ENCODE data around the gene TEKT5. TPM values are rescaled to one million over a fixed set of nuclear protein-coding genes. Genes with fewer than 3 reads are reported as not detected.
"Not testable (repeated sequence)": the region's sequence is repeated elsewhere in the genome, so short reads cannot be mapped to it uniquely, and the experiment has no call there.

Gene TEKT5
- total RNA-seq, 1 experiment from 2014 or later, result not detected

DNA sequence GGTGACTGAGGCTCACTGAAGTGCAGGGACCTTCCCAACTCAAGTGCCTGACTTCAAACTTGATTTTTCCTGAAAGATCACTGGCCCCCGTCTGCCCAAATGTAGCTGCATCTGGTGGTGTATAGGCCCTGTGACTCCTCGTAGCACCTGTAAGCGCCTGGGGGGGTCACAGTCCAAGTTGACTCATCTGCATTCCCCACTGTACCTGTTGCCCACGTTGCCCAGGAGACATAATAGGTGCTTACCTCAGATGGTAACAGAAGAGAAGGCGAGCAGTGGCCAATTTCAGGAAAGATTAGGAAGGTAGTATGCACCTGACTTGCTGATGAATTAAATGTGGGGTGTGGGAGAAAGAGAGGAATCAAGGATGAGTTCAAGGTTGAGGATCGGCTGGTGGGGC lies 70.2 kb downstream of the TEKT5 start:
- DNase-seq, result peak; percentile 74 to 83
- H3K36me3 ChIP-seq (ENCODE audit: control insufficient read depth, insufficient read depth, low read length), result no peaks in the 10 kb centered on the region
- H3K4me3 Mint-ChIP-seq (ENCODE audit: unreplicated experiment), result peak overlapping the region; percentile 15
- POLR2A ChIA-PET, result no interaction called here
- intact Hi-C loops (cut with micrococcal nuclease; ENCODE audit: unreplicated experiment), result loop anchor here (5.0 kb wide), 1 partner anchor 113 kb away; no protein-coding TSS in a partner anchor
- H3K9me3 ChIP-seq, result no peaks in the 10 kb centered on the region
- no TSS peak for BruUV-seq (replicated peaks)
- peaks cover 26% of the 10 kb centered on the region for H3K4me1 Mint-ChIP-seq (ENCODE audit: low read depth, unreplicated experiment)
- H3K27ac Mint-ChIP-seq (ENCODE audit: unreplicated experiment), result peak overlapping the region; percentile 93
- H3K4me1 ChIP-seq, result peaks cover 65% of the 10 kb centered on the region
- H3K9me3 Mint-ChIP-seq (ENCODE audit: unreplicated experiment), result peaks cover 10% of the 10 kb centered on the region
- H3K27me3 Mint-ChIP-seq (ENCODE audit: insufficient read depth, unreplicated experiment), result no peaks in the 10 kb centered on the region
- TF ChIP-seq, protein P1, sequence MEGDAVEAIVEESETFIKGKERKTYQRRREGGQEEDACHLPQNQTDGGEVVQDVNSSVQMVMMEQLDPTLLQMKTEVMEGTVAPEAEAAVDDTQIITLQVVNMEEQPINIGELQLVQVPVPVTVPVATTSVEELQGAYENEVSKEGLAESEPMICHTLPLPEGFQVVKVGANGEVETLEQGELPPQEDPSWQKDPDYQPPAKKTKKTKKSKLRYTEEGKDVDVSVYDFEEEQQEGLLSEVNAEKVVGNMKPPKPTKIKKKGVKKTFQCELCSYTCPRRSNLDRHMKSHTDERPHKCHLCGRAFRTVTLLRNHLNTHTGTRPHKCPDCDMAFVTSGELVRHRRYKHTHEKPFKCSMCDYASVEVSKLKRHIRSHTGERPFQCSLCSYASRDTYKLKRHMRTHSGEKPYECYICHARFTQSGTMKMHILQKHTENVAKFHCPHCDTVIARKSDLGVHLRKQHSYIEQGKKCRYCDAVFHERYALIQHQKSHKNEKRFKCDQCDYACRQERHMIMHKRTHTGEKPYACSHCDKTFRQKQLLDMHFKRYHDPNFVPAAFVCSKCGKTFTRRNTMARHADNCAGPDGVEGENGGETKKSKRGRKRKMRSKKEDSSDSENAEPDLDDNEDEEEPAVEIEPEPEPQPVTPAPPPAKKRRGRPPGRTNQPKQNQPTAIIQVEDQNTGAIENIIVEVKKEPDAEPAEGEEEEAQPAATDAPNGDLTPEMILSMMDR (IDR thresholded peaks at IDR 0.05; ENCODE audit: insufficient read depth in 1 of 2, low read depth in 1 of 2, low read length in 1 of 2, severe bottlenecking in 1 of 2, unreplicated experiment in 1 of 2), result no peak
- no peaks in the 10 kb centered on the region for H3K27me3 ChIP-seq (replicated peaks; ENCODE audit: control insufficient read depth, insufficient read depth, low read length)
- no peak overlapping the region for H3K4me3 ChIP-seq (ENCODE audit: low read depth, low read length)
- CTCF ChIA-PET, result interaction anchor here (1.1 kb wide), 1 partner anchor 44 kb away, joined by 3 read pairs; the partner anchor contains the start of gene EMP2
- peaks cover 11% of the 10 kb centered on the region for H3K36me3 Mint-ChIP-seq (ENCODE audit: insufficient read depth, unreplicated experiment)

DNA sequence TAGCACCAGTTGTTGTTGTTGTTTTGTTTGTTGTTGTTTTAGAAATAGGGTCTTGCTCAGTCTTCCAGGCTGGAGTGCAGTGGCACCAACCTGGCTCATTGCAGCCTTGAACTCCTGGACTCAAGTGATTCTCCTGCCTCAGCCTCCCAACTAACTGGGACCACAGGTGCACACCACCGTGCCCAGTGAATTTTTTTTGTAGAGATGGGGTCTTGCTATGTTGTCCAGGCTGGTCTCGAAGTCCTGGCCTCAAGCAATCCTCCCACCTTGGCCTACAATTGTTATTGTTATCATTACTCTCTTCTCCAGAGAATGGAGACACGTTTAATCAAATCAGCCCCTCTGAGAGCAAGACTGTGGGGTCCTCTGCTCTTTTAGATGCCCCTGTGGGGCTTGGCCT lies 71.7 kb downstream of the TEKT5 start:
- Histone ChIP-seq H3K9me3 (no peaks in the 10 kb centered on the region), H3K27me3 (replicated peaks; ENCODE audit: control insufficient read depth, insufficient read depth, low read length) (no peaks in the 10 kb centered on the region), H3K36me3 (ENCODE audit: control insufficient read depth, insufficient read depth, low read length) (no peaks in the 10 kb centered on the region), H3K4me1 (peaks cover 70% of the 10 kb centered on the region), H3K4me3 (ENCODE audit: low read depth, low read length) (no peak overlapping the region)
- H3K27me3 Mint-ChIP-seq (ENCODE audit: insufficient read depth, unreplicated experiment), result no peaks in the 10 kb centered on the region
- peaks cover 11% of the 10 kb centered on the region for H3K36me3 Mint-ChIP-seq (ENCODE audit: insufficient read depth, unreplicated experiment)
- peak overlapping the region; percentile 82 for H3K4me3 Mint-ChIP-seq (ENCODE audit: unreplicated experiment)
- POLR2A ChIA-PET, result interaction anchor here (0.6 kb wide), 1 partner anchor 29 kb away, joined by 3 read pairs; no protein-coding TSS in a partner anchor
- intact Hi-C loops (cut with micrococcal nuclease; ENCODE audit: unreplicated experiment), result loop anchor here (5.0 kb wide), 1 partner anchor 114 kb away; no protein-coding TSS in a partner anchor
- peaks cover 10% of the 10 kb centered on the region for H3K9me3 Mint-ChIP-seq (ENCODE audit: unreplicated experiment)
- no peak for DNase-seq
- CTCF ChIA-PET, result no interaction called here
- BruUV-seq (replicated peaks), result TSS peak; percentile 90
- H3K4me1 Mint-ChIP-seq (ENCODE audit: low read depth, unreplicated experiment), result peaks cover 28% of the 10 kb centered on the region
- TF ChIP-seq, protein P1 (IDR thresholded peaks at IDR 0.05; ENCODE audit: insufficient read depth in 1 of 2, low read depth in 1 of 2, low read length in 1 of 2, severe bottlenecking in 1 of 2, unreplicated experiment in 1 of 2), result no peak
- H3K27ac Mint-ChIP-seq (ENCODE audit: unreplicated experiment), result peak overlapping the region; percentile 93

DNA sequence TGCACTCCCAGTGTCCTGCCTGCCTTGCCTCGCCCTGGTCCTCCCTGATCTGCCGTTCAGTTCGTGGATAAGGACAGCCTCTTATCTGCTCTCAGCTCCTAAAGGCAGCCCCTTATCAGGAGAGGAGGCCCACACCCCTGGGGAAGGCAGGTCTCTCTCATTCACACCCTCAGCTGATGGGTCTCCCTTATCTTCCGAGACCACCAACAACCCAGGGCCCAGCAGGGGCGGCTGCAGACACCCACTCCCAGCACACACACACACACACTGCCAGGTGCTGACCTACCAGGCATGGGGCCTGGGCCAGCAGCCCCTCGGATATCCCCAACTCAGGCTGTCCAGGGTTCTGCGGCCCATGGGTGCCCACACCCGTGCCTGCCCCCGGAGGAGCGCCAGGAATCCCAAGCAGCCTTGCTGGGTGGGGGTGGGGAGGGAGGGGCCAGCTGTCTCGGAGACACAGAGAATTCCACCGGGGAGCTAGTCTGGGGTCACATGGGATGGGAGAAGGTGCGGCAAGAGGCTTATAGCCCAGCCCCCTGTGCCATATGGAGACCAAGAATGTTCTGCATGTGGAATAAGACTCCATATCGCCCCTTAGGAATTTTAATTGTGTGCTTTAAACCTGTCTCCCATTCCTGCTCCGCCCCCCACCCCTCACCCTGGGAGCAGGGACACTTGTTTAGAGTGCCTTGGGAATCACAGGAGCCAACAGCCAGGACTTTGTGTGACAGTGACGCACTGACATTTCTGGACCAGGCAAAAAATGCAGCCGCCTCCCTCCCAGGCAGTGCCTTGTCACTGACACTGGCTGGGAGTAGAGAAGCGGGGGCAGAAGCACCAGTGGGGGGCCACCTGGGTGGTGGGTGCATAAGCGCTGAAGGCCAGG lies 72.5 kb downstream of the TEKT5 start:
- DNase-seq, result peak; percentile 94 to 98
- peak overlapping the region; percentile 82 for H3K4me3 Mint-ChIP-seq (ENCODE audit: unreplicated experiment)

DNA sequence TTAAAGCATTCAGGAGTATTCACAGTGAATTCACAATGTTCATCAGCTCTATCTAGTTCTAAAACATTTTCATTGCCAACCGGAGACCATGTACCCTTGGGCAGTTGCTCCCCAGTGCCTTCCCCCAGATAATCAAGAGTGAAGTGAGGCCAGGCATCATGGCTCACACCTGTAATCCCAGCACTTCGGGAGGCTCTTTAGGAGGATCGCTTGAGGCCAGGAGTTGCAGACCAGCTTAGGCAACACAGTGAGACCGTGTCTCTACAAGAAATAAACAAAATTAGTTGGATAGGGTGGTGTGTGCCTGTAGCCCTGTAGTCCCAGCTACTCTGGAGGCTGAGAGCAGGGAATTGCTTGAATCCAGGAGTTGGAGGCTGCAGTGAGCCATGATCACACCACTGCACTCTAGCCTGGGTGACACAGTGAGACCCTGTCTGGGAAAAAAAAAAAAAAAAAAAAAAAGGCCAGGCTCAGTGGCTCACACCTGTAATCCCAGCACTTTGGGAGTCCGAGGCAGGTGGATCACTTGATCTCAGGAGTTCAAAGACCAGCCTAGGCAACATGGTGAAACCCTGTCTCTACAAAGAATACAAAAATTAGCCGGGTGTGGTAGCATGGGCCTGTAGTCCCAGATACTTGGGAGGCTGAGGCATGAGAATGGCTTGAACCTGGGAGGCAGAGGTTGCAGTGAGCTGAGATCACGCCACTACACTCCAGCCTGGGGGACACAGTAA lies 73.3 kb downstream of the TEKT5 start:
- peak overlapping the region; percentile 82 for H3K4me3 Mint-ChIP-seq (ENCODE audit: unreplicated experiment)
- not testable (repeated sequence) for H3K4me3 ChIP-seq (ENCODE audit: low read depth, low read length); H3K27me3 ChIP-seq (replicated peaks; ENCODE audit: control insufficient read depth, insufficient read depth, low read length); H3K36me3 ChIP-seq (ENCODE audit: control insufficient read depth, insufficient read depth, low read length); H3K27me3 Mint-ChIP-seq (ENCODE audit: insufficient read depth, unreplicated experiment); H3K9me3 ChIP-seq
- H3K36me3 Mint-ChIP-seq (ENCODE audit: insufficient read depth, unreplicated experiment), result peaks cover 11% of the 10 kb centered on the region
- H3K27ac Mint-ChIP-seq (ENCODE audit: unreplicated experiment), result peak overlapping the region; percentile 93
- CTCF ChIA-PET, result interaction anchor here (0.6 to 0.9 kb wide), 2 partner anchors 42 to 1332 kb away, joined by 3 read pairs; no protein-coding TSS in a partner anchor
- H3K4me1 ChIP-seq, result peaks cover 75% of the 10 kb centered on the region
- H3K9me3 Mint-ChIP-seq (ENCODE audit: unreplicated experiment), result peaks cover 10% of the 10 kb centered on the region
- POLR2A ChIA-PET, result interaction anchor here (0.7 to 1.4 kb wide), 5 partner anchors 10 to 360 kb away, joined by 3 to 9 read pairs (median 4); partner anchors contain the start of gene EMP2
- intact Hi-C loops (cut with micrococcal nuclease; ENCODE audit: unreplicated experiment), result loop anchor here (5.0 kb wide), 1 partner anchor 116 kb away; no protein-coding TSS in a partner anchor
- peak; percentile 34 to 54 for DNase-seq
- BruUV-seq (replicated peaks), result TSS peak; percentile 75
- H3K4me1 Mint-ChIP-seq (ENCODE audit: low read depth, unreplicated experiment), result peaks cover 30% of the 10 kb centered on the region

More for the DNA sequence above, 72.5 kb downstream of the TEKT5 start:
- Mint-ChIP-seq H3K27me3 (ENCODE audit: insufficient read depth, unreplicated experiment) (no peaks in the 10 kb centered on the region), H3K4me1 (ENCODE audit: low read depth, unreplicated experiment) (peaks cover 31% of the 10 kb centered on the region), H3K36me3 (ENCODE audit: insufficient read depth, unreplicated experiment) (peaks cover 11% of the 10 kb centered on the region), H3K9me3 (ENCODE audit: unreplicated experiment) (peaks cover 10% of the 10 kb centered on the region), H3K27ac (ENCODE audit: unreplicated experiment) (peak overlapping the region; percentile 93)
- Histone ChIP-seq H3K9me3 (no peaks in the 10 kb centered on the region), H3K4me3 (ENCODE audit: low read depth, low read length) (peak overlapping the region; percentile 31), H3K36me3 (ENCODE audit: control insufficient read depth, insufficient read depth, low read length) (no peaks in the 10 kb centered on the region), H3K4me1 (peaks cover 69% of the 10 kb centered on the region), H3K27me3 (replicated peaks; ENCODE audit: control insufficient read depth, insufficient read depth, low read length) (no peaks in the 10 kb centered on the region)
- TF ChIP-seq, protein P1 (IDR thresholded peaks at IDR 0.05; ENCODE audit: insufficient read depth in 1 of 2, low read depth in 1 of 2, low read length in 1 of 2, severe bottlenecking in 1 of 2, unreplicated experiment in 1 of 2), result no peak
- BruUV-seq (replicated peaks), result no TSS peak
- CTCF ChIA-PET, result interaction anchor here (0.6 to 0.9 kb wide), 2 partner anchors 43 to 1331 kb away, joined by 3 read pairs; no protein-coding TSS in a partner anchor
- POLR2A ChIA-PET, result interaction anchor here (0.5 to 1.4 kb wide), 9 partner anchors 11 to 361 kb away, joined by 3 to 9 read pairs (median 4); partner anchors contain the start of gene EMP2
- intact Hi-C loops (cut with micrococcal nuclease; ENCODE audit: unreplicated experiment), result loop anchor here (1.0 to 5.0 kb wide), 4 partner anchors 21 to 115 kb away; partner anchors contain the start of gene EMP2

Data from Caco-2 (cell line).